Ishikawa (cell line): ENCODE measurements around the gene KIF12.

Source experiments
- MAX ChIP-seq: IDR thresholded peaks from 2 replicates; pipeline ENCODE4 v1.6.1; 2012
- NFIC ChIP-seq: IDR thresholded peaks from 2 replicates; pipeline ENCODE4 v1.6.1; 2012
- RAD21 ChIP-seq: IDR thresholded peaks from 2 replicates; pipeline ENCODE4 v1.6.1; 2012; ENCODE audit warnings: low read depth

- no peak for TF ChIP-seq NFIC
- TF ChIP-seq RAD21 = no peak
- TF ChIP-seq MAX = no peak
Measured at GRCh38 chr9:114051281-114051680, 47.8 kb downstream of the KIF12 start.
